OCI-LY1 (cell line): ENCODE data around the gene FRY.

Source experiments
- CTCF ChIP-seq: fragments of 200-600 bp; sonication (generic), shearing (Covaris generic); IDR thresholded peaks from 2 replicates; pipeline ENCODE4 v1.5.1; 2017; ENCODE audit warnings: mild to moderate bottlenecking, antibody characterized with exemption, low read length, moderate library complexity, mixed read lengths
- EZH2 ChIP-seq: fragments of 200-600 bp; sonication (generic), shearing (Covaris generic); IDR thresholded peaks from 2 replicates; pipeline ENCODE4 v1.8.0; 2017; ENCODE audit warnings: borderline replicate concordance, mixed run types, mild to moderate bottlenecking, antibody characterized with exemption, low read length, moderate library complexity, mixed read lengths

- no peak for TF ChIP-seq CTCF
- no peak for TF ChIP-seq EZH2
Measured at GRCh38 chr13:32209652-32210051, 178.1 kb downstream of the FRY start.
